CD4-positive, alpha-beta T cell (primary cell): ENCODE data around the gene SPOCK1. TPM values are rescaled to one million over a fixed set of nuclear protein-coding genes. Genes with fewer than 3 reads are reported as not detected.

Experiments used
- ATAC-seq: fragments of 200-7000 bp; cut with Tn5 transposase; one replicate; pipeline ENCODE4 v1.10.0; 2022; ENCODE audit warnings: mild to moderate bottlenecking; ENCODE audit not compliant: poor library complexity
- CTCF ChIA-PET: fragments of 350-600 bp; sonication (Branson Sonifier 250); formaldehyde crosslinking; loops from one replicate; lab custom pipeline; 2021; ENCODE audit warnings: antibody characterized with exemption, inconsistent platforms; lab: Charles Lee
- POLR2A ChIA-PET: fragments of 350-600 bp; sonication (Branson Sonifier 250); formaldehyde crosslinking; loops from one replicate; lab custom pipeline; 2021; ENCODE audit warnings: antibody characterized with exemption, inconsistent platforms; lab: Charles Lee
- DNase-seq, 14 experiments: peaks; one replicate each; pipeline ENCODE4 v3.0.0-alpha.2; 2013 to 2020; ENCODE audit warnings: mixed read lengths in 2 of 14
- H3K27ac ChIP-seq, 2 donors: one replicate each; pipeline versions ENCODE4 v1.5.1 to v1.7.0; 2013; ENCODE audit warnings: low read length in 2 of 2, low read depth in 1 of 2, mild to moderate bottlenecking in 1 of 2
- H3K27me3 ChIP-seq, 2 experiments: 1 replicate in 1 of 2; 2 replicates in 1 of 2; pipeline versions ENCODE4 v1.6.1 to v1.7.0; 2013; ENCODE audit warnings: low read length in 2 of 2, control low read depth in 1 of 2, mild to moderate bottlenecking in 1 of 2, moderate library complexity in 1 of 2; ENCODE audit not compliant: insufficient read depth in 2 of 2, control insufficient read depth in 1 of 2
- H3K36me3 ChIP-seq: one replicate; pipeline ENCODE4 v1.6.1; 2013; ENCODE audit warnings: low read length, control low read depth; ENCODE audit not compliant: insufficient read depth
- H3K4me1 ChIP-seq: one replicate; pipeline ENCODE4 v1.6.1; 2013; ENCODE audit warnings: low read length, control low read depth; ENCODE audit not compliant: insufficient read depth
- H3K4me3 ChIP-seq: one replicate; pipeline ENCODE4 v1.5.1; 2013; ENCODE audit warnings: mild to moderate bottlenecking, low read length, moderate library complexity
- H3K9me3 ChIP-seq, 2 experiments: 1 replicate in 1 of 2; 2 replicates in 1 of 2; pipeline versions ENCODE4 v1.6.1 to v1.7.0; 2013; ENCODE audit warnings: low read length in 2 of 2, mild to moderate bottlenecking in 2 of 2, control low read depth in 1 of 2, moderate library complexity in 1 of 2; ENCODE audit not compliant: control insufficient read depth in 1 of 2, insufficient read depth in 1 of 2
- H3K27ac Mint-ChIP-seq: one replicate; pipeline ENCODE4 v1.8.0; 2020; ENCODE audit warnings: mixed read lengths
- H3K27me3 Mint-ChIP-seq: one replicate; pipeline ENCODE4 v1.8.0; 2021; ENCODE audit warnings: mixed read lengths
- H3K36me3 Mint-ChIP-seq: one replicate; pipeline ENCODE4 v1.8.0; 2021; ENCODE audit warnings: low read depth, mixed read lengths
- H3K4me1 Mint-ChIP-seq: one replicate; pipeline ENCODE4 v1.8.0; 2021; ENCODE audit warnings: low read depth, mixed read lengths
- H3K4me3 Mint-ChIP-seq: one replicate; pipeline ENCODE4 v1.8.0; 2020; ENCODE audit warnings: mild to moderate bottlenecking, mixed read lengths
- H3K9me3 Mint-ChIP-seq: one replicate; pipeline ENCODE4 v1.8.0; 2020; ENCODE audit warnings: mixed read lengths
- intact Hi-C, 2 experiments: fragments of 100-400 bp; cut with DNase I in 1 of 2; cut with micrococcal nuclease in 1 of 2; formaldehyde crosslinking; loops; one replicate each; pipeline versions ENCODE4 v1.15.1 to v1.9.0; 2023 to 2025; cut with DNase I, micrococcal nuclease
- total RNA-seq, 174 experiments: library from RNA in 2 of 174; stranded (reverse) in 2 of 174; gene quantifications; one replicate each; pipeline ENCODE4 v1.2.3 and lab custom pipeline; 2021 to 2026
- TF ChIP-seq, protein P1 (sequence below): fragments of 200-600 bp; IDR thresholded peaks from one replicate; pipeline ENCODE4 v1.8.0; 2022; ENCODE audit warnings: antibody characterized with exemption, mild to moderate bottlenecking

Gene SPOCK1
- total RNA-seq, 2 experiments from 2014 or later = not detected

DNA sequence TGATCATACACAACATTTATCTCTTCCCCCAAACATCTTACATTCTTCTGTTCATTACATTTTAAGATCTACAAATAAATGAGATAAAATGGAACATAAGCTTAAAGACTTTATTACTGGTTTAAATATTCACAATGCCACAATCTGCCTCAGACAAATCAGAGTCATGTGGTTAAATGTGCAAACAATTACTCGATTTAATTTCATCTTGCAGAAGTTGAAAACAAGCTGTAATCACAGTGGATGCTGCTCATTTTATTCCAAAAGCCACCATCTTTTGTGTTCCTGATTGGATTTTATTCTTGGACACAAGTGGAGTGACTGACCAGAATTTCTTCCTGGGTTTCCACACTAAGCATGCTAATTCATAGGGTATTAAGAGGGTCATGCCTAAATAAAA is 33.2 kb downstream of the SPOCK1 start:
- Histone ChIP-seq H3K27ac (no peak overlapping the region), H3K4me3 (no peak overlapping the region)
- CTCF ChIA-PET = no interaction called here

DNA sequence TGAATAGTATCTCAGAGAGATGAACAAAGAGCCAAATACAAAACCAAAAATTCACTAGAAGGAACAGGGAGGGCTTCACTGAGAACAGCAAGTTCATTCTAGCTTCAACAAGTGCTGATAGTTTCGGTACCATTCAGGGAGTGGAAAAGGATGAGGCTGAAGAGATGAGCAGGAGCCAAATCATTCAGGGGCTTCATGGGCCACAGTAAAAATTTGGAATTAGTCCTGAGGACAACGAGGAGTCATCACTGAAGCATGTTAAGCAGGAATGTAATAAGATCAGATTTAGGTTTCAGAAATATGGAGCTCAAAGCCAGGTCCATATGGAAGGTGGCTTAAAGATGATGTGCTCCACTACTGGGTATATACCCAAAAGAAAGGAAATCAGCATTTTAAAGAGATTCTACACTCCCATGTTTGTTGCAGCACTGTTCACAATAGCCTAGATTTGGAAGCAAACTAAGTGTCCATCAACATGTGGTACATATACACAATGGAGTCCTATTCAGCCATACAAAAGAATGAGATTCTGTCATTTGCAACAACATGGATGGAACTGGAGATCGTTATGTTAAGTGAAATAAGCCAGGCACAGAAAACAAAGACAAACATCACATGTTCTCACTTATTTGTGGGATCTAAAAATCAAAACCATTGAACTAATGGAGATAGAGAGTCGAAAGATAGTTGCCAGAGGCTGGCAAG is 36.2 kb downstream of the SPOCK1 start:
- H3K27me3 Mint-ChIP-seq = peaks cover 19% of the 10 kb centered on the region
- H3K9me3 Mint-ChIP-seq = no peaks in the 10 kb centered on the region
- no peak overlapping the region for H3K27ac Mint-ChIP-seq
- POLR2A ChIA-PET = no interaction called here
- ATAC-seq (no peak), DNase-seq (no peak)
- Histone ChIP-seq H3K4me1 (no peaks in the 10 kb centered on the region), H3K27me3 (no peaks in the 10 kb centered on the region), H3K9me3 (no peaks in the 10 kb centered on the region), H3K4me3 (no peak overlapping the region), H3K27ac (no peak overlapping the region), H3K36me3 (no peaks in the 10 kb centered on the region)
- H3K4me3 Mint-ChIP-seq = no peak overlapping the region
- TF ChIP-seq, protein P1, sequence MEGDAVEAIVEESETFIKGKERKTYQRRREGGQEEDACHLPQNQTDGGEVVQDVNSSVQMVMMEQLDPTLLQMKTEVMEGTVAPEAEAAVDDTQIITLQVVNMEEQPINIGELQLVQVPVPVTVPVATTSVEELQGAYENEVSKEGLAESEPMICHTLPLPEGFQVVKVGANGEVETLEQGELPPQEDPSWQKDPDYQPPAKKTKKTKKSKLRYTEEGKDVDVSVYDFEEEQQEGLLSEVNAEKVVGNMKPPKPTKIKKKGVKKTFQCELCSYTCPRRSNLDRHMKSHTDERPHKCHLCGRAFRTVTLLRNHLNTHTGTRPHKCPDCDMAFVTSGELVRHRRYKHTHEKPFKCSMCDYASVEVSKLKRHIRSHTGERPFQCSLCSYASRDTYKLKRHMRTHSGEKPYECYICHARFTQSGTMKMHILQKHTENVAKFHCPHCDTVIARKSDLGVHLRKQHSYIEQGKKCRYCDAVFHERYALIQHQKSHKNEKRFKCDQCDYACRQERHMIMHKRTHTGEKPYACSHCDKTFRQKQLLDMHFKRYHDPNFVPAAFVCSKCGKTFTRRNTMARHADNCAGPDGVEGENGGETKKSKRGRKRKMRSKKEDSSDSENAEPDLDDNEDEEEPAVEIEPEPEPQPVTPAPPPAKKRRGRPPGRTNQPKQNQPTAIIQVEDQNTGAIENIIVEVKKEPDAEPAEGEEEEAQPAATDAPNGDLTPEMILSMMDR = no peak
- CTCF ChIA-PET = interaction anchor here (2.0 kb wide), 1 partner anchor 15 kb away, joined by 6 read pairs; no protein-coding TSS in a partner anchor
- H3K36me3 Mint-ChIP-seq = no peaks in the 10 kb centered on the region
- no peaks in the 10 kb centered on the region for H3K4me1 Mint-ChIP-seq
- intact Hi-C loops = no loop called here

More for the DNA sequence above, 33.2 kb downstream of the SPOCK1 start:
- no peaks in the 10 kb centered on the region for H3K4me1 Mint-ChIP-seq
- H3K36me3 Mint-ChIP-seq = no peaks in the 10 kb centered on the region
- intact Hi-C loops = no loop called here
- no peaks in the 10 kb centered on the region for H3K9me3 Mint-ChIP-seq
- no peak for DNase-seq
- Histone ChIP-seq H3K4me1 (no peaks in the 10 kb centered on the region), H3K36me3 (no peaks in the 10 kb centered on the region), H3K27me3 (peaks cover 0 to 3% of the 10 kb centered on the region in 2 experiments), H3K9me3 (no peaks in the 10 kb centered on the region)
- POLR2A ChIA-PET = no interaction called here
- peaks cover 11% of the 10 kb centered on the region for H3K27me3 Mint-ChIP-seq
- ATAC-seq = no peak
- no peak overlapping the region for H3K4me3 Mint-ChIP-seq
- no peak overlapping the region for H3K27ac Mint-ChIP-seq
- TF ChIP-seq, protein P1 = no peak

DNA sequence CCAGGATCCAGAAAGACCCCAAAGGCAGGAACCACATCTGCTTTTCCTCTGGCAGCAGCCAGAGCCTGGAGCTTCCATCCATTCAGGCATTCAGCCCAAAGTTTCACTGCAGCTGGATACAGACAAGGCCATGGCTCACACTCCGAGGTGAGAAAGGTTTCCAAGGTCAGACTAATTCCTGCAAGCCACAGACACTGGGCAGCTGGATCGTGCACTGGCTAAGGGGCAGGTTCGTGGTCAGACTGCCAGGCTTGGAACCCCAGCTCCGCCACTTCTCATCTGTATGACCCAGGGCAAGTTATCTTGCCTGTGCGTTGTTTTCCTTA is 36.9 kb downstream of the SPOCK1 start:
- TF ChIP-seq, protein P1 = no peak
- intact Hi-C loops = no loop called here
- ATAC-seq (no peak), DNase-seq (no peak)
- CTCF ChIA-PET = interaction anchor here (2.0 kb wide), 1 partner anchor 16 kb away, joined by 6 read pairs; no protein-coding TSS in a partner anchor
- Mint-ChIP-seq H3K27ac (no peak overlapping the region), H3K4me1 (no peaks in the 10 kb centered on the region), H3K9me3 (no peaks in the 10 kb centered on the region), H3K36me3 (no peaks in the 10 kb centered on the region), H3K27me3 (peaks cover 19% of the 10 kb centered on the region), H3K4me3 (no peak overlapping the region)
- Histone ChIP-seq H3K4me1 (no peaks in the 10 kb centered on the region), H3K9me3 (no peaks in the 10 kb centered on the region), H3K27me3 (peaks cover 0 to 2% of the 10 kb centered on the region in 2 experiments), H3K4me3 (no peak overlapping the region), H3K36me3 (no peaks in the 10 kb centered on the region), H3K27ac (no peak overlapping the region)
- POLR2A ChIA-PET = no interaction called here
